HG02970 (cell line): ENCODE measurements around the gene SCG5.

ENCODE experiments used
- ATAC-seq: cut with Tn5 transposase; IDR thresholded peaks from one replicate; pipeline ENCODE4 v1.9.1; 2021; ENCODE audit warnings: mild to moderate bottlenecking, moderate library complexity, moderate number of reproducible peaks; ENCODE audit not compliant: unreplicated experiment, low FRiP score

The SCG5 gene

GRCh38 chr15:32718821-32719716 is 77.6 kb downstream of the SCG5 start:
- ATAC-seq, result no peak

- no peak for ATAC-seq
Measured at GRCh38 chr15:32721596-32721995, 80.1 kb downstream of the SCG5 start.

GRCh38 chr15:32722136-32722535 is 80.6 kb downstream of the SCG5 start:
- ATAC-seq, result no peak

GRCh38 chr15:32723171-32723948 is 81.8 kb downstream of the SCG5 start:
- peak; percentile 86 for ATAC-seq

GRCh38 chr15:32729700-32730395 is 88.3 kb downstream of the SCG5 start:
- ATAC-seq, result no peak

- no peak for ATAC-seq
Measured at GRCh38 chr15:32730677-32731654, 89.5 kb downstream of the SCG5 start.

- no peak for ATAC-seq
Measured at GRCh38 chr15:32732574-32733157, 91.2 kb downstream of the SCG5 start.

GRCh38 chr15:32733281-32733680 is 91.8 kb downstream of the SCG5 start:
- ATAC-seq, result no peak

- ATAC-seq, result no peak
Measured at GRCh38 chr15:32735989-32736700, 94.6 kb downstream of the SCG5 start.

- no peak for ATAC-seq
Measured at GRCh38 chr15:32736701-32737061, 95.2 kb downstream of the SCG5 start.

GRCh38 chr15:32737304-32737703 is 95.8 kb downstream of the SCG5 start:
- ATAC-seq, result no peak

GRCh38 chr15:32738666-32739065 is 97.2 kb downstream of the SCG5 start:
- ATAC-seq, result no peak

- no peak for ATAC-seq
Measured at GRCh38 chr15:32739522-32740063, 98.1 kb downstream of the SCG5 start.

- ATAC-seq, result no peak
Measured at GRCh38 chr15:32743411-32744140, 102.1 kb downstream of the SCG5 start.

- ATAC-seq, result no peak
Measured at GRCh38 chr15:32746116-32746857, 104.8 kb downstream of the SCG5 start.
